OCI-LY7 (cell line): ENCODE results near the gene SLC6A6. TPM values are rescaled to one million over a fixed set of nuclear protein-coding genes. Genes with fewer than 3 reads are reported as not detected.

ENCODE experiments used
- BruUV-seq: library from RNA; stranded (reverse); fragments of 400-500 nt; replicated peaks from 2 replicates; lab custom pipeline; 2021; lab: Mats Ljungman, UMichigan
- CTCF ChIA-PET: fragments of 300-600 bp; sonication (Branson Sonifier 250); formaldehyde crosslinking; loops from one replicate; lab custom pipeline; 2022; ENCODE audit warnings: antibody characterized with exemption; ENCODE audit not compliant: unreplicated experiment; lab: Charles Lee
- POLR2A ChIA-PET: fragments of 300-600 bp; sonication (Branson Sonifier 250); formaldehyde crosslinking; loops from one replicate; lab custom pipeline; 2022; ENCODE audit warnings: antibody characterized with exemption; lab: Charles Lee
- DNase-seq: peaks from one replicate; pipeline ENCODE4 v3.0.0-alpha.2; 2015; ENCODE audit warnings: low spot score
- H2AFZ ChIP-seq: fragments of 200-600 bp; sonication (generic), shearing (Covaris generic); 2 replicates; pipeline ENCODE4 v1.6.1; 2014; ENCODE audit warnings: mild to moderate bottlenecking, antibody characterized with exemption, low read length, moderate library complexity
- H3K27ac ChIP-seq: fragments of 200-600 bp; sonication (generic); 2 replicates; pipeline ENCODE4 v1.5.1; 2014; ENCODE audit warnings: mixed run types, low read depth, mild to moderate bottlenecking, moderate library complexity, low read length, inconsistent platforms; ENCODE audit not compliant: poor library complexity, severe bottlenecking
- H3K36me3 ChIP-seq: fragments of 200-600 bp; sonication (generic); 2 replicates; pipeline ENCODE4 v1.6.1; 2014; ENCODE audit warnings: mild to moderate bottlenecking, antibody characterized with exemption, low read length, moderate library complexity, mixed read lengths; ENCODE audit not compliant: insufficient read depth
- H3K4me1 ChIP-seq: fragments of 200-600 bp; sonication (generic); 2 replicates; pipeline ENCODE4 v1.5.1; 2014; ENCODE audit warnings: mild to moderate bottlenecking, low read length; ENCODE audit not compliant: insufficient read depth, poor library complexity, severe bottlenecking
- H3K4me2 ChIP-seq: fragments of 200-600 bp; sonication (generic); 2 replicates; pipeline ENCODE4 v1.6.1; 2014; ENCODE audit warnings: mild to moderate bottlenecking, low read length
- H3K4me3 ChIP-seq: fragments of 200-600 bp; sonication (generic); 2 replicates; pipeline ENCODE4 v1.5.1; 2014; ENCODE audit warnings: mild to moderate bottlenecking, low read depth, low read length; ENCODE audit not compliant: poor library complexity, severe bottlenecking
- H3K79me2 ChIP-seq: fragments of 200-600 bp; sonication (generic); 2 replicates; pipeline ENCODE4 v1.6.1; 2016; ENCODE audit warnings: low read depth, mild to moderate bottlenecking, low read length, moderate library complexity, mixed read lengths; ENCODE audit not compliant: insufficient read depth
- H3K9me2 ChIP-seq: fragments of 200-600 bp; sonication (generic); 2 replicates; pipeline ENCODE4 v1.6.1; 2016; ENCODE audit warnings: mild to moderate bottlenecking, low read length, mixed read lengths; ENCODE audit not compliant: insufficient read depth
- H3K9me3 ChIP-seq: fragments of 200-600 bp; sonication (generic); 2 replicates; pipeline ENCODE4 v1.6.1; 2014; ENCODE audit warnings: mild to moderate bottlenecking, mixed run types, low read length, mixed read lengths
- H4K20me1 ChIP-seq: fragments of 200-600 bp; sonication (generic); 2 replicates; pipeline ENCODE4 v1.6.1; 2014; ENCODE audit warnings: mild to moderate bottlenecking, antibody characterized with exemption, low read length, moderate library complexity, mixed read lengths; ENCODE audit not compliant: insufficient read depth
- EZH2phosphoT487 ChIP-seq: fragments of 200-600 bp; sonication (generic); IDR thresholded peaks from 2 replicates; pipeline ENCODE4 v1.6.1; 2018; ENCODE audit warnings: low read depth, borderline replicate concordance, mild to moderate bottlenecking, mixed run types, antibody characterized with exemption, low read length, moderate library complexity, mixed read lengths
- intact Hi-C: fragments of 100-400 bp; cut with micrococcal nuclease; formaldehyde crosslinking; loops from one replicate; pipeline ENCODE4 v1.10.0; 2022; ENCODE audit not compliant: unreplicated experiment
- total RNA-seq, 2 experiments: library from RNA; depleted of rRNA in 1 of 2; stranded (reverse); fragments of >200 nt in 1 of 2; shearing (Covaris generic) in 1 of 2; gene quantifications; 2 replicates each; pipeline ENCODE4 v1.2.3, GENCODE V29; 2014 to 2022
- TF ChIP-seq, protein P1 (sequence below): fragments of 200-600 bp; sonication (generic); conservative IDR thresholded peaks from 2 replicates; pipeline ENCODE4 v1.5.1; 2014; ENCODE audit warnings: mild to moderate bottlenecking, antibody characterized with exemption, low read length, moderate library complexity, mixed read lengths

Gene SLC6A6
- total RNA-seq, 2 experiments from 2014 or later = 43.0 to 51.8 TPM

DNA sequence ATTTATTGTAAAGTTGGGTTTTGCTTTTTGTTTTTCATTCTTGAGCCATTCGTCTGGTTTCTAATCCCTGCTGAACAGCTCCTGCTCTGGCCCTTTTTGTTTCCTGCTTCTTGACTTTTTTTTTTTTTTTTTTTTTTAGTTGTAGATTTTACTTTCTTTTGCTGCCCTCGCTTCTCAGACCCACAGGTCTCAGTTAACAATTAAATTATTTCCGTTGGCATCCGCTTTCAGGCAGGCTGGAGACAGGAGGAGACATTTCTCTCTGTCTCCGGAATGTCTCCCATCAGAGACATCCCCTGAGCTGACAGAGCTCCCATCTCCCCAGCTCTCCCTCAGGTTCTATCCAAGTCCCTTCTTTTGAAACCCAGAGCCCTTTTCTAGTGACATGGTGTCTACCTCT lies 68.6 kb downstream of the SLC6A6 start:
- TF ChIP-seq, protein P1, sequence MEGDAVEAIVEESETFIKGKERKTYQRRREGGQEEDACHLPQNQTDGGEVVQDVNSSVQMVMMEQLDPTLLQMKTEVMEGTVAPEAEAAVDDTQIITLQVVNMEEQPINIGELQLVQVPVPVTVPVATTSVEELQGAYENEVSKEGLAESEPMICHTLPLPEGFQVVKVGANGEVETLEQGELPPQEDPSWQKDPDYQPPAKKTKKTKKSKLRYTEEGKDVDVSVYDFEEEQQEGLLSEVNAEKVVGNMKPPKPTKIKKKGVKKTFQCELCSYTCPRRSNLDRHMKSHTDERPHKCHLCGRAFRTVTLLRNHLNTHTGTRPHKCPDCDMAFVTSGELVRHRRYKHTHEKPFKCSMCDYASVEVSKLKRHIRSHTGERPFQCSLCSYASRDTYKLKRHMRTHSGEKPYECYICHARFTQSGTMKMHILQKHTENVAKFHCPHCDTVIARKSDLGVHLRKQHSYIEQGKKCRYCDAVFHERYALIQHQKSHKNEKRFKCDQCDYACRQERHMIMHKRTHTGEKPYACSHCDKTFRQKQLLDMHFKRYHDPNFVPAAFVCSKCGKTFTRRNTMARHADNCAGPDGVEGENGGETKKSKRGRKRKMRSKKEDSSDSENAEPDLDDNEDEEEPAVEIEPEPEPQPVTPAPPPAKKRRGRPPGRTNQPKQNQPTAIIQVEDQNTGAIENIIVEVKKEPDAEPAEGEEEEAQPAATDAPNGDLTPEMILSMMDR = no peak
- intact Hi-C loops = no loop called here
- Histone ChIP-seq H3K36me3 (peaks cover 95% of the 10 kb centered on the region), H3K4me2 (no peak overlapping the region), H3K79me2 (no peaks in the 10 kb centered on the region), H3K4me1 (no peaks in the 10 kb centered on the region), H4K20me1 (no peaks in the 10 kb centered on the region), H3K9me2 (no peaks in the 10 kb centered on the region), H3K4me3 (no peak overlapping the region), H3K9me3 (no peaks in the 10 kb centered on the region), H3K27ac (no peak overlapping the region), H2AFZ (no peak overlapping the region)
- CTCF ChIA-PET = interaction anchor here (0.6 kb wide), 1 partner anchor 240 kb away, joined by 4 read pairs; no protein-coding TSS in a partner anchor
- DNase-seq = no peak
- BruUV-seq = TSS peak; percentile 30
- POLR2A ChIA-PET = interaction anchor here (0.7 kb wide), 1 partner anchor 129 kb away, joined by 3 read pairs; no protein-coding TSS in a partner anchor

DNA sequence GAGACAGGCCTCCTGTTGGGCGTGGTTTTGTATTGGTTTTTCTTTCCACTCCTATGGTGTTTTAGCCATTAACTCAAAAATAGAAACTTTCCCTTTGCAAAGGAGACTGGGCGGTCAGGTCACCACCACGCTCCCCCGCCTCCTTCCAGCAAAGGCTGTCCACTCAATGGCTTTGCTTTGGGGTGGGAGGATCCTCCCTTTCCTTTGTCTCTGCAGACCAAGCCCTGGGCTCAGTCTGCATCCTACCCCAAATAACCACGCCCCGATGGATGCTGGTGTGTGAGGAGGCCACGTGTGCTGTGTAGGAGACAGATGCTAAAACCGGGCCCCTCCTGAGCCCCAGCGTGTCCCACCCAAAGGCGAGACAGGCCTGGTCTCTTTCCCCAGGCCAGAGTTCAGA lies 69.3 kb downstream of the SLC6A6 start:
- Histone ChIP-seq H3K4me2 (no peak overlapping the region), H2AFZ (no peak overlapping the region)

More for the DNA sequence above, 69.3 kb downstream of the SLC6A6 start:
- no peak for DNase-seq
- Histone ChIP-seq H4K20me1 (no peaks in the 10 kb centered on the region), H3K27ac (no peak overlapping the region), H3K9me2 (no peaks in the 10 kb centered on the region), H3K9me3 (no peaks in the 10 kb centered on the region), H3K4me1 (no peaks in the 10 kb centered on the region), H3K4me3 (no peak overlapping the region), H3K36me3 (peaks cover 96% of the 10 kb centered on the region), H3K79me2 (no peaks in the 10 kb centered on the region)
- no TSS peak for BruUV-seq
- CTCF ChIA-PET = no interaction called here
- intact Hi-C loops = no loop called here
- TF ChIP-seq, protein P1 = no peak
- TF ChIP-seq EZH2phosphoT487 = no peak
- POLR2A ChIA-PET = no interaction called here
